ENCODE data around the gene ATF4. TPM values are rescaled to one million over a fixed set of nuclear protein-coding genes. Genes with fewer than 3 reads are reported as not detected.

Gene ATF4
- total RNA-seq, 6 donors from 2014 or later = 255 to 402 (median 364) TPM

GRCh38 chr22:39481595-39481994 lies 38.8 kb upstream of the ATF4 start:
- Histone ChIP-seq H3K4me1 (no peaks in the 10 kb centered on the region), H3K9me3 (no peaks in the 10 kb centered on the region), H3K27ac (no peak overlapping the region), H3K4me3 (no peak overlapping the region), H3K27me3 (no peaks in the 10 kb centered on the region), H3K36me3 (peaks cover 0 to 7% (median 0%) of the 10 kb centered on the region in 4 donors)
- 96% methylated on average over 4 to 5 of the region's 5 CpGs for WGBS, 2 donors
- no peak for TF ChIP-seq POLR2AphosphoS5 (IDR thresholded peaks at IDR 0.05)
- TF ChIP-seq, protein P1, sequence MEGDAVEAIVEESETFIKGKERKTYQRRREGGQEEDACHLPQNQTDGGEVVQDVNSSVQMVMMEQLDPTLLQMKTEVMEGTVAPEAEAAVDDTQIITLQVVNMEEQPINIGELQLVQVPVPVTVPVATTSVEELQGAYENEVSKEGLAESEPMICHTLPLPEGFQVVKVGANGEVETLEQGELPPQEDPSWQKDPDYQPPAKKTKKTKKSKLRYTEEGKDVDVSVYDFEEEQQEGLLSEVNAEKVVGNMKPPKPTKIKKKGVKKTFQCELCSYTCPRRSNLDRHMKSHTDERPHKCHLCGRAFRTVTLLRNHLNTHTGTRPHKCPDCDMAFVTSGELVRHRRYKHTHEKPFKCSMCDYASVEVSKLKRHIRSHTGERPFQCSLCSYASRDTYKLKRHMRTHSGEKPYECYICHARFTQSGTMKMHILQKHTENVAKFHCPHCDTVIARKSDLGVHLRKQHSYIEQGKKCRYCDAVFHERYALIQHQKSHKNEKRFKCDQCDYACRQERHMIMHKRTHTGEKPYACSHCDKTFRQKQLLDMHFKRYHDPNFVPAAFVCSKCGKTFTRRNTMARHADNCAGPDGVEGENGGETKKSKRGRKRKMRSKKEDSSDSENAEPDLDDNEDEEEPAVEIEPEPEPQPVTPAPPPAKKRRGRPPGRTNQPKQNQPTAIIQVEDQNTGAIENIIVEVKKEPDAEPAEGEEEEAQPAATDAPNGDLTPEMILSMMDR (IDR thresholded peaks at IDR 0.05) = no peak
- no peak for TF ChIP-seq EP300 (IDR thresholded peaks at IDR 0.05)
- no peak for TF ChIP-seq POLR2A (IDR thresholded peaks at IDR 0.05)
- no peak for DNase-seq
- ATAC-seq (ENCODE audit: low FRiP score in 2 of 2) = no peak

GRCh38 chr22:39482768-39483167 lies 37.6 kb upstream of the ATF4 start:
- 84% methylated on average over 3 of the region's 3 CpGs; no CpG with 5 or more reads in 1 of the 2 donors for WGBS, 2 donors
- no peak overlapping the region for H3K27ac ChIP-seq
- DNase-seq = no peak
- no peaks in the 10 kb centered on the region for H3K27me3 ChIP-seq
- ATAC-seq (ENCODE audit: low FRiP score in 2 of 2) = no peak
- no peak overlapping the region for H3K4me3 ChIP-seq
- H3K36me3 ChIP-seq = peaks cover 0 to 7% (median 1%) of the 10 kb centered on the region in 4 donors
- H3K9me3 ChIP-seq = no peaks in the 10 kb centered on the region
- TF ChIP-seq EP300 (IDR thresholded peaks at IDR 0.05) = no peak
- TF ChIP-seq POLR2A (IDR thresholded peaks at IDR 0.05) = no peak
- TF ChIP-seq POLR2AphosphoS5 (IDR thresholded peaks at IDR 0.05) = no peak
- TF ChIP-seq, protein P1 (IDR thresholded peaks at IDR 0.05) = no peak
- H3K4me1 ChIP-seq = no peaks in the 10 kb centered on the region

DNA sequence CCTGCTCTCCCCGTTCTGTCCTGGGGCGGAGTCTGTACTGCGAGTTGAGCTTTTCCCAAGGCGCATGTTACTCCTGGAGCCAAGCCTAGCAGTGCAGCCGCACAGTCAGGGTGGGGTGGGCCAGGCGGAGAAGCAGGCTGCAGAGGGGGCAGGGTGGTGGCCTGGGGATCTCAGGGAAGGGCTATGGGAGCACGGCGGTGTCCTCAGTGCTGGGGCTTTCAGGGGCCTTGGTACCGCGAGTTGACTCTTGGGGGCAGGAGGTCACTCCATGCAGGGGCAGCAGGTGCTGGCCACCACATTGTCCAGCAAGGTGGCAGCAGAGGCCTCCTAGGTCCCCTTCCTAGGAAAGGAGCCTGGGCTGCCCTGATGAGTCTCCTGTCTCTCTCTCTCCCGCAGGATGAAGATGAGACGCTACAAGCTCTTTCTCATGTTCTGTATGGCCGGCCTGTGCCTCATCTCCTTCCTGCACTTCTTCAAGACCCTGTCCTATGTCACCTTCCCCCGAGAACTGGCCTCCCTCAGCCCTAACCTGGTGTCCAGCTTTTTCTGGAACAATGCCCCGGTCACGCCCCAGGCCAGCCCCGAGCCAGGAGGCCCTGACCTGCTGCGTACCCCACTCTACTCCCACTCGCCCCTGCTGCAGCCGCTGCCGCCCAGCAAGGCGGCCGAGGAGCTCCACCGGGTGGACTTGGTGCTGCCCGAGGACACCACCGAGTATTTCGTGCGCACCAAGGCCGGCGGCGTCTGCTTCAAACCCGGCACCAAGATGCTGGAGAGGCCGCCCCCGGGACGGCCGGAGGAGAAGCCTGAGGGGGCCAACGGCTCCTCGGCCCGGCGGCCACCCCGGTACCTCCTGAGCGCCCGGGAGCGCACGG lies 33.2 kb upstream of the ATF4 start:
- WGBS, 2 donors = 91 to 92% methylated on average over 35 to 45 of the region's 45 CpGs
- DNase-seq (peak in 1 of 2 donors; percentile 82), ATAC-seq (ENCODE audit: low FRiP score in 2 of 2) (no peak)
- H3K4me1 ChIP-seq = peaks cover 0 to 11% (median 4%) of the 10 kb centered on the region in 4 donors
- TF ChIP-seq EP300 (IDR thresholded peaks at IDR 0.05) (no peak), POLR2AphosphoS5 (IDR thresholded peaks at IDR 0.05) (no peak), POLR2A (IDR thresholded peaks at IDR 0.05) (no peak)
- TF ChIP-seq, protein P1 (IDR thresholded peaks at IDR 0.05) = no peak
- no peak overlapping the region for H3K27ac ChIP-seq
- H3K4me3 ChIP-seq = no peak overlapping the region
- peaks cover 0 to 11% (median 2%) of the 10 kb centered on the region in 4 donors for H3K36me3 ChIP-seq
- H3K9me3 ChIP-seq = no peaks in the 10 kb centered on the region
- no peaks in the 10 kb centered on the region for H3K27me3 ChIP-seq

GRCh38 chr22:39487826-39488520 lies 32.4 kb upstream of the ATF4 start:
- TF ChIP-seq, protein P1 (IDR thresholded peaks at IDR 0.05) = no peak
- TF ChIP-seq EP300 (IDR thresholded peaks at IDR 0.05) = no peak
- TF ChIP-seq POLR2AphosphoS5 (IDR thresholded peaks at IDR 0.05) = no peak
- no peak for TF ChIP-seq POLR2A (IDR thresholded peaks at IDR 0.05)
- Histone ChIP-seq H3K36me3 (peaks cover 0 to 11% (median 2%) of the 10 kb centered on the region in 4 donors), H3K4me1 (peaks cover 0 to 11% (median 4%) of the 10 kb centered on the region in 4 donors), H3K4me3 (no peak overlapping the region), H3K9me3 (no peaks in the 10 kb centered on the region), H3K27ac (no peak overlapping the region), H3K27me3 (no peaks in the 10 kb centered on the region)
- 96 to 97% methylated on average over 42 to 70 of the region's 70 CpGs for WGBS, 2 donors
- DNase-seq (peak in 1 of 2 donors; percentile 85), ATAC-seq (ENCODE audit: low FRiP score in 2 of 2) (no peak)
